TTC549 (cell line): Measurements from ENCODE around the gene HJV.
"Not testable (repeated sequence)": the region's sequence is repeated elsewhere in the genome, so short reads cannot be mapped to it uniquely, and the experiment has no call there.

Experiments used
- FAIRE-seq: peaks from 2 replicates; lab custom pipeline; 2012; peaks lifted over from hg19 to GRCh38; lab: Jason Lieb, UNC

Gene HJV, protein sequence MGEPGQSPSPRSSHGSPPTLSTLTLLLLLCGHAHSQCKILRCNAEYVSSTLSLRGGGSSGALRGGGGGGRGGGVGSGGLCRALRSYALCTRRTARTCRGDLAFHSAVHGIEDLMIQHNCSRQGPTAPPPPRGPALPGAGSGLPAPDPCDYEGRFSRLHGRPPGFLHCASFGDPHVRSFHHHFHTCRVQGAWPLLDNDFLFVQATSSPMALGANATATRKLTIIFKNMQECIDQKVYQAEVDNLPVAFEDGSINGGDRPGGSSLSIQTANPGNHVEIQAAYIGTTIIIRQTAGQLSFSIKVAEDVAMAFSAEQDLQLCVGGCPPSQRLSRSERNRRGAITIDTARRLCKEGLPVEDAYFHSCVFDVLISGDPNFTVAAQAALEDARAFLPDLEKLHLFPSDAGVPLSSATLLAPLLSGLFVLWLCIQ

DNA sequence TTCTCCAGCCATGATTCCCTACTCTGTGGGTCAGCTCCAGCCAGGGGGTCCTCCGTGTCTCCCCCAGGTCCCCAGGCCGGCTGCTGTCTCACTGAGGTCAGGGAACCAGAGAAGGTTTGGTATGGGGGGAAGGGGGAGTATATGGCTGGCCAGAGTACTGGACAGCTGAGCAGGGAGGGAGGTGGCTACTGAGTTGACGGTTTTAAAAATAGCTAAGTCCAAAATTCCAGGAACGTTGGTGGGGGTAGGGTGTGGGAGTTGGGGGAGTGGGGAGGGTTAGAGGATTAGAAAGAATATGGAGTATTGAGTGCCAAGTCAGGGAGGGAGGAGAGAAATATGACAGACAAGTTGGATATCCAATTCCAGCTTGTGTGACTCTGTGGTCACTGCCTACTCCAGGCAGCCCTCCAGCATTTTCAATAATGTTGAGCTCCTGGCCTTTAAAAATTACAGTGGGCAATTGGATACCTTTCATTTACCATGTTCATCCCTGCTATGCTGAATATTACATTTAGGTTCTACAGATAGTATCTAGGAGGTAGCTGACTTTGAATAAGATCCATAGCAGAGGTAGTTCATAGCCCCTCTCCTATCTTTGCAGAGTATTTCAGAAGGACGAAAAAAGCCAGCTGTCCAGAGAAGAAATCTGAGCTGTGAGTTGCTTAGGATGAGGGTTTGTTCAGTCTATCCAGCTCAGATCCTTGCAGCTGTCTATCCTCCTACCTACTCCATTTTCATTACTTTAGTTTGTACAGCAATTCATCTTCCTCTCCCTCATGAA, at the start of gene HJV:
TSS of gene HJV (minus strand) at position 114 of the 781 bp plus-strand sequence. CDS start 1,504 bp downstream, outside the sequence.
- no peak for FAIRE-seq

DNA sequence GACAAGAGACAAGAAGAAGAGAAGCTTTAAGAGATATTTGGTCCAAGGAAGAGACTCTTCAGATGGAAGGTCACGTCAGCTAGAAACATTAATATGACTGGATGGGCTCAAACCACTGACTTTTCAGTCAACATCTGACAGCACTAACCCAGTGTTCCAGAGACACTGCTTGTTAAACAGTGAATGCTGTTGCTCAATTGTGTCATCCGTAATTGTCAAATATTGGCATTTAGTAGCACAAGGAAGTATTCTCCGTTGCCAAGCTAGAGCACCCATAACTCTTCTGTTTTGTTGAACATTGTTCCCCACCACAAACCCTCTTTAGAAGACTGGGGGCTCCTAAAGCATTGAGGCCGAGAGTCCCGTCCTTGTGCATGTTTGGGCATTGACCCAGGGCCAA, 37.6 kb upstream of the HJV start:
- not testable (repeated sequence) for FAIRE-seq

DNA sequence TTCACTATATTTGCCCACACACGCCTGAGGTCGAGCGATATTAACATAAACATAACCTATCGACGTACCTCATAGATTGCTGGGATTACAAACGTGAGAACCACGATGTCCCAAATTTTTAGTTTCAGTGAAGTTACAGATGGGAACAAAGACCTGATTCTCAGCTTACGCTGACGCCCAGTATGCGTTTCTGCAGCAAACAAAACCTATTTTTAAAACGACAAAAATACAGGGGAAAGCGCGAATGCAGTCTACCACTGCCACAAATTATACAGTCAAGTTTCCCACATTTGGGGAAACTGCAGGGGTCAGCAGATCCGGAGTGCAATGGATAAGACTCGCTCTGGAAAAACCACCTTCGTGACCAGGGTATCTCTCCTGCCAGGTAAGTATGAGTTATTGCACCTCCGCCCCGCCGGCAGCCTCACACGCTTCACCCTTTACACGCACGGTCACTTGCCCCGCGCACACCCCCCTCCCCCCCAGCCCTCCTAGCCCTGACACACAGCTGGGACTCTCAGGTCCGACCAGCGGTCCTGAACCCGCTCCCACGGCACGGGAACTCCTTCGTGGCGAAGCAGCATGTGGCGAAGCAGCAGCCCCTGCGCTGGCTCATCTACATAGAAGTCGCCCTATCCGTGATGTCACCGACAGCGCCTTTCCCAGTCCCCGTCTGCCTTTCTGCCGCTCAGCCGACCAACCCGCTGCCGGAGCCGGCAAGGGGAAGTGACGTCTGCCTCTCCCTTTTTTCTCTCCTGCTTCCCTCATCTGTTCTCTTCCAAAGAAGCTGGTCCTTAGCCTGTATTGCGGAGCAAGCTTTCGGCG, 30.5 kb upstream of the HJV start:
- peak; percentile 91 for FAIRE-seq

DNA sequence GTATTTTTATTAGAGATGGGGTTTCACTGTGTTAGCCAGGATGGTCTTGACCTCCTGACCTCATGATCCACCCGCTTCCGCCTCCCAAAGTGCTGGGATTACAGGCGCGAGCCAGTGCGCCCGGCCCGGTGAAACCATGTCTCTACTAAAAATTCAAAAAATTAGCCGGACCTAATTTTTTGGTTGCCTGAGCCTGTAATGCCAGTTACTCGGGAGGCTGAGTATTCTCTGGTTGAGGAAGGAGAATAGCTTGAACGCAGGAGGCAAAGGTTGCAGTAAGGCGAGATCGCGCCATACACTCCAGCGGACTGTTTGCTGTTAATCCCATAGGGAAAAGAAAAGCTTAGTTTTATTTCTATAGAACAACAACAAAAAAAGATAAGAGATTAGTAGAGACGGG, 29.9 kb upstream of the HJV start:
- FAIRE-seq = no peak

DNA sequence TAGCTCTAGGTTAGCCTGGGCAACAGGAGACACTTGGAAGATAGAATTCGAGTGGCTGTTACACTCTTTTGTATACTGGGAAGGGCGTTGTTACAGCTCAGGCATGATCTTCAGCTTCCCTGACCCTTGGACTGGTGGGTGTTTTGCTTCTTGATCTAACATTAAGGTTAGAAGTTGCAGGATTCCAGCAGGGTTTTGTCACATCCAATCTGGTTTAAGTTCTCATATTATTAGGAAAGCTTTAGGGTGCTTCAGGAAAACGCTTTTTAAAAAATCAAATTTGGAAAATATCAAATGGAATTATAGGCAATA, 29.1 kb upstream of the HJV start:
- not testable (repeated sequence) for FAIRE-seq

DNA sequence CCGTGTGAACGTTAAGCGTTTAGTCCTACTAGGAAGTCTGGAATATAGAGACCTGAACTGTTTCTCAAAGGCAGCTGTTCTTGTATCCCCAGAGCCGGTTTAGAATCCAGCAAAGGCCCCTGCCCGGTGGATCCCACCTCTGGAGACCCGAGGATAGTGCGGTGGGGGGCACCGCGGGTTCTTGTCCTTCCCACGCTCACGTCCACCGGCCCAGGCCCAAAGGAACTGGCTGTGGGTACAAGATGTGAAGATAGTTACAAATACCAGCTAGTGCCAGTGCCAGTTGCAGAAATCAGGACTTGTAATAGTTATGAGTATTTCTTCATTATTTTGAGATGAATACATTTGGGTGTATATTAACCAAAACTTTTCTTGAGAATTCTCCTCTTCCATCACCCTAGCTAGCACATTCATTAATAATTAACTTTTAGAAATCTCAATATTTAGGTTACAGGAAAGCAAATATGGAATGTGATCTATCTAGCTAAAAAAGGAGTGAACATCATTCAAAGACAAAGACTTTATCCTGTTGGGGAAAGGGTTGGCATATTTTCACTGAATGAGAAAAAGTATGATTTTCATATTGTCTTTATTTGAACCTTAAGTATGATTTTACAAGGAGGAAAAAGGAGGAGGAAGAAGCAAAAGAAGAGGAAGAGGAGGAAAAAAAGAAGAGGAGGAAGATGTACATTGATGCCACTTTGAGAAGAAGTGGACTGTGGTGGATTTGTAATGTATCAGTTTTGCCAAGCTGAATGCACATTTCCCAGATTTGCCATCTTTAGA, 28.5 kb upstream of the HJV start:
- not testable (repeated sequence) for FAIRE-seq

DNA sequence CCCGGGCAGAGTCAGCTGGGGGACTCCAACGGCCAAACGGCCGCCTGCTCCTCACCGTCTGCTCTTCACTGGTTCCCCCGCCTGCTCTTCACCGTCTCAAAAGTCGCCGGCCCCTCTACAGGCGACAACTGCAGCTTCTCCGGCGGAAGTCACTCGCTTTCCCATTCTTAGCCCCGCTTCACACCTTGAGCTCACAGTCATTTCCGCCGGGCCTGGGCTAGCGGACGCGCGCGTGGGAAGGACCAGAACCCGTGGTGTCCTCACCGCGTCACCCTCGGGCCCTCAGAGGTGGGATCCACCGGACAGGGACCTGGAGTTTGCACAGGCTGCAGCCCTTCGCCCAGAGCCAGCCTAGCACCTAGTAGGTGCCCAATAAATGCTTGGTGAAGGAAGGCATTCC, 27.9 kb upstream of the HJV start:
- FAIRE-seq = no peak

DNA sequence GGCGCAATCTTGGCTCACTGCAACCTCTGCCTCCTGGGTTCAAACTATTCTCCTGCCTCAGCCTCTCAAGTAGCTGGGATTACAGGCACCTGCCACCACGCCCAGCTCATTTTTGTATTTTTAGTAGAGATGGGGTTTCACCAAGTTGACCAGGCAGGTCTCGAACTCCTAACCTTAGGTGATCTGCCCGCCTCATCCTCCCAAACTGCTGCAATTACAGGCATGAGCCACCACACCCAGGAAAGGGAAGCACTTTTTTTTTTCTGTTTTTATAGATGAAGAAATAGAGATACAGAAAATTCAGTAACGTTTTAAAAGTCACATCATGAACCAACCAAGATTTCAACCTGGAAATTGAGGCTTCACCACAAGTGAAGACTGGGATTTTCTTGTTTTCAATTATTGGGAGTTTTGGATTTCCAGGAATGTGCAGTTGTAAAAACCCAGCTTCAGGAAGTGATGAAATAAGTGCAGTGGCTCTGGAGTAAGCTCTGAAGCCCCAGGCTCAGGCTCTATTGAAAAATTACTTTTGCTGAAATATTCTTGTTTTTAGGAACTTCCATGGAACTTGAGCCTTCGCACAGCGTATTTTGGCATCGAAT, 27.1 kb upstream of the HJV start:
- FAIRE-seq = not testable (repeated sequence)

DNA sequence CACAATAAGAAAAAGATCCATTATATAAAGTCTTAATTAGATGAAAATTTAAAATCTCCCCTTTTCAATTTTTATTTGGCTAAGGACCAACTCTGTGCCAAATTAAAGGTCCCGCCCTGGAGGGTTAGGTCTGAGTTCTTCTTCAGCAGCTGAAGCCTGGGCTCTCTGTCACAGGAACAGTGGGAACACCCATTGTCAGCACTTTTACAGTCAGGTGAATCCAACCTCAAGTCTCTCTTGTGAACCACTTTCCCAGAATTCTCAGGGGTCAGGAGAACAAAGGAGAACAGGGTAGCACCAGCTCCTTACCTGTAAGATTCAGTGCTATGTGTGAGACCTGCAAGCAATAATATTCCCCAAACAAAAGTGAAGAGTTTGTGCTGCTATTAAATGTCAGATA, 25.1 kb upstream of the HJV start:
- FAIRE-seq = no peak

DNA sequence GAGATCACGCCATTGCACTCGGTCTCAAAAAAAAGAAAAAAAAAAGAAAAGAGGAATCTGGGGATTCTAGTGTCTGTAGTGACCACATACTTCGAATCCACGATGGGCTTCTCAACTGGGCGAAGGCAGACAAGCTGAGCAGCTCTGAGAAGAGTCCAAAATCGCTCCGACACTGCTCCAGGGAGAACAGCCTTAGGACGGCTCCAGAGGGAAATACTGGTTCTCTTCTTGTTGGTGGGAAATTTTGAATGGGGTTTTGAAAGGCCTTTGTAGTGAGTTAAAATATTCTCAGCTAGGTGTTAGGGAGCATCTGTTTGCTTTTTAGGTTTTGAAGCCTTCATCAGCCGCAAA, 18.3 kb upstream of the HJV start:
- FAIRE-seq = no peak

DNA sequence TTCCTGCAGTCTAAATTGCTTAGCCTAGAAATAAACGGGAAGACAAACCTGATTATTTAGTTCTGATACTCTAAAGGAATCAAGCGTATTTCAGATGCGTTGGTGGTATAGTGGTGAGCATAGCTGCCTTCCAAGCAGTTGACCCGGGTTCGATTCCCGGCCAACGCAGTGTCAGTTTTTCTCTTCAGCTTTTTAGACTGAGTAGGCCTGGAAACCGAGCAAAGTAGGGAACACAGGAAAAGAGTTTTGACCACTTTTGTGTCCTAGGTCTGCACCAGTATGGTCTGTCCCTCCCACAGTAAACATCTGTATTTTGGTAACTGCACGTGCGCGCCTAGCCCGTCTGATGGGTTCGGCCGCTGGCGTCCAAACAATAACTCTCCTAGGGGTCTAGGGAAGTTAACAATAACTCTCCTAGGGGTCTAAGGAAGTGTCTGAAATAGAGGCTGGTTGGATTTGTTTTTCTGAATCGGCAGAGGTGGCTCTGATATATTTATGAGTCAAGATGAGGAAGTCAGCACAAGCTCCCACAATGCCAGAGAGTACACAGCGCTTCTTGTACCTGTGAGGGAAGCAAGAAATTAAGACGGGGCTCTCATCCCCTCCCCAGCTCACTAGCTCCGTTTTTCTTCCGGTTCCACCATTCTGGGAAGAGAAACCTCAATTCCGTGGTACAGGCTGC, 15.6 kb upstream of the HJV start:
- FAIRE-seq = peak; percentile 76

DNA sequence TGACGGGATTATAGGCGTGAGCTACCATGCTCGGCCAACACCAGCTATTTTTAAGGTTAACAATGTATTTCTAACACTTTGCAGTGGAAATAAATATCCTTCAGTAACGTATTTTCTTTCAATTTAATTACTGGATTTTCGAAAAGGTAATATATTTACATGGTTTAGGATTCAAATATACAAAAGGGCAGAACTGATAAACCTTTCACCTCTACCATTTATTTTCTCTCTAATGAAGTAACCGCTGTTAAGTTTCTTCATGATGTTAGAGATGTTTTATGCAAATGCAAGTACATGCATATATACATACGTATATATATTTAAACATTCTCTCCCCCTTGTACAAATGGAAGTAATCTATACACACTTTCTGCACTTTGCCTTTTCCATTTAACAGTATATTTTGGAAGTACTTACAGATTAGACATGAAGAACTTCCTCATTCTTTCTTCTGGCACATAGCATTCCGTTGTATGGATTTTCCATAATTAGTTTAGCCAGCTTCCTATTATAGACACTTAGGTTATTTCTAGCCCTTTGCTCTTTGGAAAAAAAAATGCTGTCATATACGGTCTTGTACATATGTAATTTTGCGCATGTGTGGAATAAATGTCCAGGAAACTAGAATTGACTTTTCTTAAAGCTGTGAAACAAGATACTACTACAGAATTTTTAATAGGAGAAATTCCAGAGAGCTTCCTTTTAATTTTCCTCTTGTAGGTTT, 14.9 kb upstream of the HJV start:
- peak; percentile 75 for FAIRE-seq

DNA sequence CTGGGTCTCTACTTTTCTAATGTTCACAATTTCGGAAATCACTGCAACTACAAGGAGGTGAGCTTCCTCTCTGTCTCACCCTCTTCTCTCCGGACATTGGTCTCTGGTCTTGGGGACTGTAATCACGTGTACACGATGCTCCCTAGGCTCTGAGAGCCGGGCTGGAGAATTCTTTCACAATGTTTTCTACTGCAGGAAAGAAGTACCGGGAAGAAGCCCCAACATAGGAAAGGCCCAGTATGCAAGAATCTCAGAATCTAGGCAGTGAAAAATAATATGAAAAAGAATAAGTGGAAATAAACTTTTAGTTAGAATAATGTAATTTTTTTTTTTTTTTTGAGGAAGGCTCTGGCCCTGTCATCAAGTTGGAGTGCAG, 13.5 kb upstream of the HJV start:
- no peak for FAIRE-seq

DNA sequence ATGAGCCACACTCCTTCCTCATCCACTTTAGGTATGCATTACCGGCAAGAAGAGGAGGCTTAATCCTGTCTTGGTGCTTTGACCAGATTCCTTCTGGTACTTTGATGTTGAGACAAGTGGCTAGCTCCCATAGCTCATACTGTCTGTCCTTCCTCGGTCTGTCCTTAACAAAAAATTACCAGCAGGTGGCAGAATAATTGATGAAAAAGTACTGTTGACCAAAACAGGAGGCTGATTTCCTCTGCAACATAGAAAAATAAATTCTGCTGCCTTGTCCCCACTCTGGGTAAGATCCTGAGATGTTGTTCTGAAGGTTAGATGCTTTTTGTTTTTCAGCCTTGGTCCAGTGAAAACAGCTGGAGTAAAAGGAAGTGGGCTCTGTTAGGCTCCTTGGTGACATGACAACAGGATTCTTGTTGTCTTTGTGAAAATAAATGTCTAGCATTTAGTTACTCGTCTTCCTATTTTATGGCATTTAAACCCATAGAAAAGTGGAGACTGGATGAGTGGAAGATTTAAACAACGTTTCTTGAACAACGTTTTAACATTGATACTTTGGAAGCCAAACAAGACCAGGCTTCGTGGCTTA, 11.2 kb upstream of the HJV start:
- FAIRE-seq = peak; percentile 85

DNA sequence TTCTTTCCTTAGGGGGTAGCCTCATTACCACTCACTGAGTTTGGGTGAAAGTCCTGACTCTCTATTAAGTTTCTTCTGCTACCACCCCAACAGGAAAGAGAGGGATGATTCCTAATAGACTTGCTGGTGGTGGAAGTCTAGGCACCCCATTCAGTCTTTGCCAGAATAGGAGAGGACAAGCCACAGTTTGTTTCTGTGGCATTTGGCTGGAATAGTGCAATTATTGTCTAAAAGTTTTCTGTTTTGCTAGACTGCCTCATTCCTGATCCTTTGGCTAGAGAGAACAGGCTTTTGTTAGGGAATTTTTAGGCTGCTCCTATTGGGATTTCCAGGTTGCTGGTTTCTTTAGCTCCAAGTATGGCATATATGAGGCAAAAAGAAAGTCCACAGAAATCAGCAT, 9.9 kb upstream of the HJV start:
- no peak for FAIRE-seq

DNA sequence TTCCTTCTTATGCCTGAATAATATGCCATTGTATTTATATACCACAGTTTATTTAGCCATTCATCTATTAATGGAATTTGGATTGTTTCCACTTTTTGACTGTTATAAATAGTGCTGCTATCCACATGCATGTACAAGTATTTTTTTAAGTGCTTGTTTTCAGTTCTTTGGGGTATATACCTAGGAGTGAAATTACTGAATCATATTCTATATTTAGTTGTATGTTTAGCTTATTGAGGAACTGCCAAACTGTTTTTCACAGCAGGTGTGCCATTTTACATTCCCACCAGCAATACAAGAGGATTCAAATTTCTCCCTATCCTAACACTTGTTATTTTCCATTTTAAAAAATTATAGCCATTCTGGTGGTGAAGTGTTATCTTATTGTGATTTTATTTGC, 7.6 kb upstream of the HJV start:
- no peak for FAIRE-seq

DNA sequence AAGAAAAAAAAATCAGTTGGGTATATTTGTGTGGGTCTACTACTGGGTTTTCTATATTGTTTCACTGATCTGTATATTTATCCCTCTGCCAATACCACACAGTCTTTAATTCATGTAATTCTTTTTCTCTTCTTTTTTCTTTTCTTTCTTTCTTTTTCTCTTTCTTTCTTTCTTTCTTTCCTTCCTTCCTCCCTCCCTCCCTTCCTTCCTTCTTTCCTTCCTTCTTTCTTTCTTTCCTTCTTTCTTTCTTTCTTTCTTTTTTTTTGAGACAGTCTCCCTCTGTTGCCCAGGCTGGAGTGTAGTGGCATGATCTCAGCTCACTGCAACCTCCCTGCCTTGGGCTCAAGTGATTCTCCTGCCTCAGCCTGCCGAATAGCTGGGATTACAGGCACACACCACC, 5.1 kb upstream of the HJV start:
- FAIRE-seq = peak; percentile 36

DNA sequence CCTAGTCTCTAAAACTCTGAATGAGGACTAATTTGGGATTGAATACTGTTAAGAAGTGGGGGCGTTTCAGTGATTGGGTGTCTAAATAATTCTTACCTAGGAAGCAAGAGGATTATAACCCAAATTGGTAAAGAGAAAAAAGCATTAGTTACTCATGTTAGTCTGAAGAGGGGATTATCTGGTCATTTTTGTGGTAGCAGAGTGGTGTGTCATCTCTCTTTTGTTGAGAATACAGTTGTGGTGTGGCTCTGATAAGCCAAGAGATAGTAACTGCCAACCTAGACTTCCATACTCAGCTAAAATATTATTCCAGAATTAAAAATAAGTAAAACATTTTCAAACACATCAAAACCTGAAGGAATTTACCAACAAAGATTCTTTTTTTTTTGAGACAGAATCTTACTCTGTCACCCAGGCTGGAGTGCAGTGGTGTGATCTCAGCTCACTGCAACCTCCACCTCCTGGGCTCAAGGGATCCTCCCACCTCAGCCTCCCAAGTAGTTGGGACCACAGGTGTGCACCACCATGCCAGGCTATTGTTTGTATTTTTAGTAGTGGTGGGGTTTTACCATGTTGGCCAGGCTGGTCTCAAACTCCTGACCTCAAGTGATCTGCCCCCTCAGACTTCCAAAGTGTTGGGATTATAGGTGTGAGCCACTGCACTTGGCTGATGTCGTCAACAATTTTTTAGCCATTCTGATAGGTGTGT, 4.4 kb upstream of the HJV start:
- not testable (repeated sequence) for FAIRE-seq

DNA sequence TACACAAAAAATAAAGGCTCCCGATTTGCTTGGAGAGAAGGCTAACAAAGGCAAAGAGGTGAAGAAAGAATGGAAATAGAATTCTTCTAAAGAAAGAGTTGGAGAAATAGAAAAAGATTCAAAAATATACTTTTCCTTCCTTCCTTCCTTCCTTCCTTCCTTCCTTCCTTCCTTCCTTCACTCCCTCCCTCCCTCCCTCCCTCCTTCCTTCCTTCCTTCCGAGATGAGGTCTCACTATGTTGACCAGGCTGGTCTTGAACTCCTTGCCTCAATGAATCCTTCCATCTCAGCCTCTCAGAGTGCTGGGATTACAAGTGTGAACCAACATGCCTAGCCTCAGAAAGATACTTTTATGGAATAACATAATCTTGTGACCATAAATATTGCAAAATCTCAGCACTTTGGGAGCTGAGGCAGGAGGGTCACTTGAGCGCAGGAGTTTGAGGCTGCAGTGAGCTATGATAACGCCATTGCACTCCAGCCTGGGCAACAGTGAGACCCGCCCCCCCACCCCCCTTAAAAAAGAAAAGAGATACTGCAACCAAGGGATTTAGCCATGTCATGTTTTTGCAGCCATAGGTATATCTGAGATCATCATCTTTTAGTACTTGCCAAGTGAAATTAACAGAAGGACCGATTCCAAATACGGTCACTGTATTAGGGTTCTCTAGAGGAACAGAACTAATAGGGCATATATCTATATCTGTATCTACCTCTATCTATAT, 1.0 kb upstream of the HJV start:
- FAIRE-seq = no peak
